PFSK-1 (cell line): ENCODE measurements around the gene ODR4.

Experiments
- POLR2AphosphoS5 ChIP-seq: IDR thresholded peaks from 2 replicates; pipeline ENCODE4 v1.6.1; 2012; ENCODE audit warnings: low read depth, mild to moderate bottlenecking, control low read depth, low read length, moderate library complexity
- TAF1 ChIP-seq: IDR thresholded peaks from 2 replicates; pipeline ENCODE4 v1.6.1; 2012; ENCODE audit warnings: low read length, control low read depth, borderline replicate concordance; ENCODE audit not compliant: insufficient read depth
- TF ChIP-seq, protein P1 (sequence below), 2 experiments: IDR thresholded peaks; 2 replicates each; pipeline versions ENCODE4 v1.6.1 to v1.8.0; 2011 to 2012; ENCODE audit warnings: low read depth in 2 of 2, low read length in 2 of 2, control low read depth in 1 of 2, inconsistent platforms in 1 of 2, mild to moderate bottlenecking in 1 of 2, moderate library complexity in 1 of 2; ENCODE audit not compliant: insufficient read depth in 1 of 2

- TF ChIP-seq TAF1 (no peak), POLR2AphosphoS5 (no peak)
- TF ChIP-seq, protein P1, sequence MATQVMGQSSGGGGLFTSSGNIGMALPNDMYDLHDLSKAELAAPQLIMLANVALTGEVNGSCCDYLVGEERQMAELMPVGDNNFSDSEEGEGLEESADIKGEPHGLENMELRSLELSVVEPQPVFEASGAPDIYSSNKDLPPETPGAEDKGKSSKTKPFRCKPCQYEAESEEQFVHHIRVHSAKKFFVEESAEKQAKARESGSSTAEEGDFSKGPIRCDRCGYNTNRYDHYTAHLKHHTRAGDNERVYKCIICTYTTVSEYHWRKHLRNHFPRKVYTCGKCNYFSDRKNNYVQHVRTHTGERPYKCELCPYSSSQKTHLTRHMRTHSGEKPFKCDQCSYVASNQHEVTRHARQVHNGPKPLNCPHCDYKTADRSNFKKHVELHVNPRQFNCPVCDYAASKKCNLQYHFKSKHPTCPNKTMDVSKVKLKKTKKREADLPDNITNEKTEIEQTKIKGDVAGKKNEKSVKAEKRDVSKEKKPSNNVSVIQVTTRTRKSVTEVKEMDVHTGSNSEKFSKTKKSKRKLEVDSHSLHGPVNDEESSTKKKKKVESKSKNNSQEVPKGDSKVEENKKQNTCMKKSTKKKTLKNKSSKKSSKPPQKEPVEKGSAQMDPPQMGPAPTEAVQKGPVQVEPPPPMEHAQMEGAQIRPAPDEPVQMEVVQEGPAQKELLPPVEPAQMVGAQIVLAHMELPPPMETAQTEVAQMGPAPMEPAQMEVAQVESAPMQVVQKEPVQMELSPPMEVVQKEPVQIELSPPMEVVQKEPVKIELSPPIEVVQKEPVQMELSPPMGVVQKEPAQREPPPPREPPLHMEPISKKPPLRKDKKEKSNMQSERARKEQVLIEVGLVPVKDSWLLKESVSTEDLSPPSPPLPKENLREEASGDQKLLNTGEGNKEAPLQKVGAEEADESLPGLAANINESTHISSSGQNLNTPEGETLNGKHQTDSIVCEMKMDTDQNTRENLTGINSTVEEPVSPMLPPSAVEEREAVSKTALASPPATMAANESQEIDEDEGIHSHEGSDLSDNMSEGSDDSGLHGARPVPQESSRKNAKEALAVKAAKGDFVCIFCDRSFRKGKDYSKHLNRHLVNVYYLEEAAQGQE (IDR thresholded peaks at IDR 0.05; ENCODE audit: insufficient read depth in 1 of 2, low read depth in 2 of 2, low read length in 2 of 2) = no peak
Observed at GRCh38 chr1:186403632-186404031, 28.0 kb downstream of the ODR4 start.
